ENCODE data around the gene ALG2. TPM values are rescaled to one million over a fixed set of nuclear protein-coding genes. Genes with fewer than 3 reads are reported as not detected.
A peak's percentile ranks its signal among the peaks of the same experiment; 100 is the strongest.

Gene ALG2
- total RNA-seq, 2 donors from 2014 or later: 47.0 to 64.4 TPM

GRCh38 chr9:99224445-99224844 lies 2.7 kb upstream of the ALG2 start:
- intact Hi-C loops (cut with DNase I): loop anchor here (5.0 kb wide), 2 partner anchors 37 to 593 kb away; no protein-coding TSS in a partner anchor
- Histone ChIP-seq H3K27ac (no peak overlapping the region), H3K4me1 (replicated peaks) (peaks cover 2% of the 10 kb centered on the region), H3K27me3 (replicated peaks; ENCODE audit: insufficient read depth) (no peaks in the 10 kb centered on the region), H3K36me3 (peaks cover 0 to 11% of the 10 kb centered on the region in 2 donors), H3K4me3 (no peak overlapping the region), H3K9me3 (no peaks in the 10 kb centered on the region)
- TF ChIP-seq CTCF (IDR thresholded peaks at IDR 0.05): no peak
- TF ChIP-seq POLR2AphosphoS5 (IDR thresholded peaks at IDR 0.05): no peak
- no peak for TF ChIP-seq POLR2A (IDR thresholded peaks at IDR 0.05)
- 84% methylated on average over 2 of the region's 2 CpGs for WGBS
- DNase-seq (ENCODE audit: low spot score): no peak

GRCh38 chr9:99222416-99223270 lies 901 bp upstream of the ALG2 start:
- Histone ChIP-seq H3K4me3 (peak overlapping the region; percentile 91 to 93), H3K36me3 (peaks cover 0 to 2% of the 10 kb centered on the region in 2 donors), H3K27me3 (replicated peaks; ENCODE audit: insufficient read depth) (no peaks in the 10 kb centered on the region), H3K27ac (peak overlapping the region; percentile 87 to 91), H3K4me1 (replicated peaks) (peaks cover 2% of the 10 kb centered on the region), H3K9me3 (no peaks in the 10 kb centered on the region)
- 6% methylated on average over 30 of the region's 30 CpGs for WGBS
- DNase-seq (ENCODE audit: low spot score): no peak
- TF ChIP-seq POLR2AphosphoS5 (IDR thresholded peaks at IDR 0.05) (no peak), CTCF (IDR thresholded peaks at IDR 0.05) (no peak), POLR2A (IDR thresholded peaks at IDR 0.05) (no peak)
- intact Hi-C loops (cut with DNase I): loop anchor here (5.0 kb wide), 2 partner anchors 35 to 595 kb away; no protein-coding TSS in a partner anchor

DNA sequence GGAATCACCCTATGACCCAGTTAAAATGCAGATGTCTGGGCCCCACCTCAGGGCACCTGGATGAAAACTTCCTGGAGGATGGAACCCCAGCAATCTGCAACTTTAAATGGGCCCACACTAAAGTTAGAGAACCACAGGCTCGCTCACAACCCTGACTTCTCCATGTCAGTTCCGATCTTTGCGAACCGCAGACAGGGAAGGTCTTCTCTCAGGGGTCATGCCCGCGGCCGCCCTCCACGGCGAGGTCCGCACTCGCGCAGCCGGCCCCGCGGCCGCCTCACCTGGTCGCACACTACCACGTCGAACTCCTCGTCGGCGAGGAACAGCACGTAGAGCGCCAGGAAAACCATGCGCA lies 499 bp downstream of the ALG2 start:
- WGBS: 0% methylated on average over 24 of the region's 25 CpGs
- Histone ChIP-seq H3K4me1 (replicated peaks) (peaks cover 2% of the 10 kb centered on the region), H3K9me3 (no peaks in the 10 kb centered on the region), H3K36me3 (no peaks in the 10 kb centered on the region), H3K27me3 (replicated peaks; ENCODE audit: insufficient read depth) (no peaks in the 10 kb centered on the region), H3K4me3 (peak overlapping the region; percentile 91 to 93), H3K27ac (peak overlapping the region; percentile 87 to 91)
- peak; percentile 5 for DNase-seq (ENCODE audit: low spot score)
- TF ChIP-seq POLR2A (IDR thresholded peaks at IDR 0.05) (no peak), POLR2AphosphoS5 (IDR thresholded peaks at IDR 0.05) (no peak), CTCF (IDR thresholded peaks at IDR 0.05) (no peak)
- intact Hi-C loops (cut with DNase I): loop anchor here (5.0 kb wide), 2 partner anchors 34 to 596 kb away; no protein-coding TSS in a partner anchor

DNA sequence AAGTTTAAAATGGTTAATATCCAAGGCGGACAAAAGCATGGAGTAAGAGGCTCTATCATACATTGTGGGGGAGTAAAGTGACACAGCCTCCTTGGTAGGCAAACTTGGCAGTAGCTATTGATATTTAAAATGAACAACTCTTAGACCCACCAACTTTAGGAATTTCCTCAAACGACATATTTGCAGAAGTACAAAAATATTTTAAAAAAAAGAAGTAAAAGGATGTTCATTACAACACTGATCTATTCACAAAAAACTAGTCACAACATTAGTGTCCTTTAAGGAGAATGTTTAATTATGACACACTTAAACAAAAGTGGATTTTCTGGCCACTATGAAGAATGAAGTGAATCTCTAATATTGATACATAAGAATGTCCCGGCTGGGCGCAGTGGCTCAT lies 1.7 kb downstream of the ALG2 start:
- no peaks in the 10 kb centered on the region for H3K27me3 ChIP-seq (replicated peaks; ENCODE audit: insufficient read depth)
- no peak for DNase-seq (ENCODE audit: low spot score)
- H3K9me3 ChIP-seq: no peaks in the 10 kb centered on the region
- 86% methylated on average over 4 of the region's 4 CpGs for WGBS
- no peak overlapping the region for H3K4me3 ChIP-seq
- no peaks in the 10 kb centered on the region for H3K36me3 ChIP-seq
- TF ChIP-seq POLR2AphosphoS5 (IDR thresholded peaks at IDR 0.05) (no peak), POLR2A (IDR thresholded peaks at IDR 0.05) (no peak), CTCF (IDR thresholded peaks at IDR 0.05) (no peak)
- no peak overlapping the region for H3K27ac ChIP-seq
- intact Hi-C loops (cut with DNase I): loop anchor here (5.0 kb wide), 2 partner anchors 33 to 597 kb away; no protein-coding TSS in a partner anchor
- H3K4me1 ChIP-seq (replicated peaks): peaks cover 2% of the 10 kb centered on the region
